GM19025 (cell line): ENCODE data around the gene CDCP1.

ENCODE experiments used
- ATAC-seq: cut with Tn5 transposase; IDR thresholded peaks from one replicate; pipeline ENCODE4 v1.9.1; 2021; ENCODE audit warnings: mild to moderate bottlenecking, low read depth, moderate library complexity; ENCODE audit not compliant: unreplicated experiment

Gene CDCP1

GRCh38 chr3:45174234-45174633 lies 28.1 kb upstream of the CDCP1 start:
- no peak for ATAC-seq

- ATAC-seq = no peak
These were observed 27.6 kb upstream of the CDCP1 start for GRCh38 chr3:45173776-45174175.

- no peak for ATAC-seq
These were observed 25.1 kb upstream of the CDCP1 start for GRCh38 chr3:45171283-45171682.

DNA sequence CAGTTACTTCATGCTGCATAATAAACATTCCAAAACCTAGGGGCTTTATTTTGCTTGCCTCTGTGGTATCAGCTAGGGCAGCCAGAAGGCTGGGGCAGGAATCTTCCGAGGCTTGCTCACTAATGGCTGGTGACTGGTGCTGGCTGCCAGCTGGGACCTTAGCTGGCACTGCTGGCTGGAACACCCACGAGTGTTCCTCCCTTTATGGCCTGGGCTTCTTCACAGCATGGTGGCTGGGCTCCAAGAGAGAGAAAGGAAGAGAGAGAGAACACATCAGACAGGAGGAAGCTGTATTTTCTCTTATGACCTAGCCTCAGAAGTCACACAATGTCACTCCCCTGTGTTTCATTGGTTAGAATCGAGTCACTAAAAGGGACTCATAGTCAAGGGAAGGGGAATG lies 23.9 kb upstream of the CDCP1 start:
- ATAC-seq = no peak

DNA sequence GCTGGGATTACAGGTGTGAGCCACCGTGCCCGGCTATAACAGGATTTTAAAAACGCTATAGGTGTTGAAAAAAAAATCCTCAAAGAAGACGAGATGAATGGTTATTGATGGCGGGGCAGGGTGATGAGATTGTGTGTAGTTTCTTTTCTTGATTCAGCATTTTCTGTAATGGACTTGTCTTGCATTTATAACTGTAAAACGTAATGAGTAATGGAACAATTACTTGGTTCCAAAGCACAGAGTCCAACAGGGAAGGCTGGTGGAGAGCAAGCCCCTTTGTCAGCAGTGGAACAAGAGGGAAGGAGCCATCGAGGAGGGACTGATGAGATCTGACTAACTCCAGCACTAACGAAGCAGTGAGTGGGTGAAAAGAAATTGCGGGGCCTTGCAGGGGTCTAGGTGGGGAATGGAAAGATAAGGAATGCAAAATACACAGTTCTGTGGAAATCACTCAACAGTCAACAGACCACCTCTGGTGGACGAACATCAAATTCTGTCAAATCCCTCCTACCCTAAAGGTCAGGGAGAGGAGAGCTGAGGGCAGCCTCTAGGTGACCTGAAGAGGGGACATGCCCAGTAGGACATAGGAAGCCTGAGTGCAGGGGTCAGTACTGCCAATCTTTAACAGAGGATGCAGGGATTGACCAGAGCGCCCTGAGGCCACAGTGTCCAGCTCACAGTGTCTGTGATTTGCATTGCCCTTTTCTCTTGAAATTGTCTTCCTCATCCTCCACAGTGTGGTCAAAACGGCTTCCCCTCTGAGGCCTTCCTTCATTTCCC lies 23.1 kb upstream of the CDCP1 start:
- no peak for ATAC-seq

DNA sequence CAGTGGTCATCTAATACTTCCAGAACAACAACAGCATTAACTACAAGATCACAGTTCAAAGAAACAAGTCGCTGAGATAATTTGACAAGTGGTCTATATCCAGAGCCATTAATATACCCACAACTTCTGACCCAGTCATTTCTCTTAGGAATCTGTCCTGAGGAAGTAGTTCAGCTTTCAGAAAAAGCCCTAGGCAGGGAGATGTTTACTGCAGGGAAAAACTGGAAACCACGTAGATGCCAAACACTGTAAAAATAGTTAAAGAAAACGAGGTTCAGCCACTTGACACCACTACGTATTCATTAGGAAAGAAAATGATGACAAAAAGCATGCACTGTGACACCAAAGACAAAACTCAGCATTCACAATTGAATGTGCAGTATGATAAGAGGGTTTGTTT lies 22.3 kb upstream of the CDCP1 start:
- ATAC-seq = no peak

DNA sequence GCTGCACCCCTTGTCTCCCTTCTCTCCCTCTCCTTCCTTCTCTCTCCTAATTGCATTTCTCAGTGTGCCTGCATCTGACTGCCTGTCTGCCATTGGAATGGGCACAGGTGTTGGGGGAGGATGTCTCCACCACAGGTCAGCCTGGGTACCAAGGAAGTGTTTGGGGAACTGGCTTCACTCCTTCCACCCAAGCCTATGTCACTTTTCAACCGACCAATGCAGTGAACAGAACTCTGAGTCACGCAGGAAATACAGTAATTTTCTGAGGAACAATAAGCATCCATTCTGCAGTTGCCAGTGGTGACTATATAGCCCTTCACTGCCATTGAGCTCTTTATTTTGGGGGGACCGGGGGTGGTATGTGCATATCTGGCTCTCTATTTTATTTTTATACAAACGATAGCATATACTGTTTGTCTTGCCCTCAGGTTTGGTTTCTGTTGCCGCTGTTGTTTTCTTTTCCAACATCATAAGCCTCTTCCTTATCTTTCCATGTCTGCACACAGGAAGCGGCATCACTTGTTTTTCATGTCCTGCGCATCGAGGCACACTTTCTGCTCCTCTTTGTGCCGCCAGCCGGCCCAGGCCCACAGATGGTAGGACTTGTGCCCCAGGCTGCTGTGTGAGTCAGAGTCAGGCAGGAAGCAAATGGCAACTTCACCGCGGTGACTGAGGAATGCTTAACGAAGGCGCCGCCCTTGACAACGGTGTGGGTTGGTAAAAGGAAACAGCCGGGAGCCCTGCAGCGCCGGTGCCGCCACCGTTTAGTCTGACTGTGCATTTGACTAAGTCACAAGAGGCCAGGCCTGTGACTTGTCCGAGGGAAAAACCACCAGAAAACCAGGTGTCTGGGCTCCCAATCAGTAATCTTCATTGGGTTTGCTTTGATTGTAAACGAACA lies 21.1 kb upstream of the CDCP1 start:
- peak; percentile 92 for ATAC-seq

GRCh38 chr3:45166321-45166879 lies 20.2 kb upstream of the CDCP1 start:
- ATAC-seq = no peak

DNA sequence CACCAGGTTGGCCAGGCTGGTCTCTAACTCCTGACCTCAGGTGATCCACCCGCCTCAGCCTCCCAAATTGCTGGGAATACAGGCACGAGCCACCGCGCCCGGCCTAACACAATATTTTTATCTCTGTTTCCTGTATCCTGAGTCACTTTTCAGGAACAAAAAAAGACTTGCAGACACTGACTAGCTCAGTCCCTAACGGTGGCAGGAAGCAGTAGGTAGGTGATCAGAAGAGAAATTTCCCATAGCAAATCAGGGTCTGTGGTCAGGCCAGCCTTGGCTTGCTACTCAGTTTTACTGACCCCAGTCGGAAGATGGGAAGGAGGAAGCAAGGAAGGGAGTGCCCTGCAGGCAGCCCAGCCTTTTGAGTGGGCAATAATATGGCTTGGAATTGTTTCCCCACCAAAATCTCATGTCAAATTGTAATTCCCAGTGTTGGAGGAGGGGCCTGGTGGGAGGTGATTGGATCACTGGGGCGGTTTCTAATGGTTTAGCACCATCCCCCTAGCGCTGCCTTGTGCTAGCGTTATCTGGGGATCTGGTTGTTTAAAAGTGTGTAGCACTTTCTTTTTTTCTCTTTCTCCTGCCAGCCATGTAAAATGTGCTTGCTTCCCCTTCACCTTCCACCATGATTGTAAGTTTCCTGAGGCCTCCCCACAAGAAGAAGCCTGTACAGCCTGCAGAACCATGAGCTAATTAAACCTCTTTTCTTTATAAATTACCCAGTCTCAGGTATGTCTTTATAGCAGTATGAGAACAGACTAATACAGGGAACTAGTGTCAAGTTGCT lies 19.5 kb upstream of the CDCP1 start:
- no peak for ATAC-seq

GRCh38 chr3:45164056-45164455 lies 17.9 kb upstream of the CDCP1 start:
- no peak for ATAC-seq

DNA sequence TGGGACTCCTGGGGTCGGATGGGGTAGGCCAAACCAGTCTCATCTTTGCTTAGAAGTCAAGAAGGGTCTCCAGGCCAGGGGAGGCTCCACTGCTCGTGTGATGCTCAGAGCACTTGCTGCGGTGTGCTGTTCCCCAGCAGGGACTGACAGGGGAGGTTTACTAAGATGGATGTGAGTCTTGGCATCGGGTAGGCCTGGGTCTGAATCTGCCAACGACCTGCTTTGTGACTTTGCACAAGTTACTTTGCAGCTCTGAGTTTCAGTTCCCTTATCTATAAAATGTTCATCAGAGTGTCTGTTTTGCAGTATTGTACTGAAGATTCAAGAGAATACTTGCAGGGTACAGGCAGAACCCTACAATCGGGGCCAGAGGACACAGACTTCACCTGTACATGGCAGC lies 17.3 kb upstream of the CDCP1 start:
- no peak for ATAC-seq

- no peak for ATAC-seq
These were observed 8.5 kb upstream of the CDCP1 start for GRCh38 chr3:45154641-45155147.

GRCh38 chr3:45153658-45154437 lies 7.7 kb upstream of the CDCP1 start:
- ATAC-seq = no peak

GRCh38 chr3:45152307-45152706 lies 6.1 kb upstream of the CDCP1 start:
- no peak for ATAC-seq

- no peak for ATAC-seq
These were observed 4.9 kb upstream of the CDCP1 start for GRCh38 chr3:45151100-45151499.

- ATAC-seq = no peak
These were observed 2.7 kb upstream of the CDCP1 start for GRCh38 chr3:45148921-45149320.

- ATAC-seq = no peak
These were observed 955 bp downstream of the CDCP1 start for GRCh38 chr3:45145223-45145622.

DNA sequence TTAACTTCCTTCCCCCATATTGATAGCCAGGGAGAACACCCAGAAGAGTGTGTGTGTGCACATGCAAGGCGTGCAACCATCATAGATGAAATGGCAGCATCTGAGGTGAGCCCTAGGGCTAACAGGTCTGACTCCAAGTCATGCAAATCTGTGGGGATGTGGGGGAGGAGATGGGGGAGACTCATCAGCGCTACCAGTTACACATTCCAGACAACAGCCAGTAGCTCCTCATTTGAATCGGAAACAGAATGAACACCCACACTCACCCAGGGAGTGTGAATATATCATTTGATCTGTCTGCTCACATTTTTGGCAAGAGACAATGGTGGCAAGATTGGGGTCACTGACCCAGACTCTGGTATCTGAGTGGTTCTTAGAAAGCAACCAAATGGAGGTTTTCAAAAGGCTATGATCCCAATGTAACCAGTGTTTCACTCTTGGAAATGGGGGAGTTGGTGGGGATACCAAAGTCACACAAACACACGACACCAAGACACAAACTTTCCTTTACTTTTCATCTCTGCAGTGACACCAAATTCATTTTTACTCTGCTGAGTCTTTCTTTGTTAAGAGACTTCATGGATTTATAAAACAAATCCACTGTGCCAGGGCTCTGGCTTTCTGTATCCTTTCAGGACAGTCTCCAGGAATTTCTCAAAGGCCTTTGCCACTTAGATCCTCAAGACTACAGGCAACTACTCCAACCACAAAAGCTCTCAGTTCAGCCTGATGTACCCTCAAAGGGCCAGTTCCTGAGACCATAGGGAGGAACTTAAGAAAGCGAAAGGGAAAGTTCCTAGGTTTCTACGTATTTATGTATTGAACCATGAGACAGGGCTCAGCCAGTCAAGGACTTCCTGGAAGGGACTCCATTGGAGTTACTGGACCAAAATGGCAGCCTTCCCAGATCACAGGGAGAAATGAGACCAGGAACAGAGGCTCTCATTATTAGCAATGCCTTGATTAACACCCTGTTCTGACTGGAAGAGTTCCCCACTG lies 2.2 kb downstream of the CDCP1 start:
- ATAC-seq = peak; percentile 56
